Purkinje cell (primary cell): ENCODE measurements around the gene GFRA3. TPM values are rescaled to one million over a fixed set of nuclear protein-coding genes. Genes with fewer than 3 reads are reported as not detected.

ENCODE experiments used
- polyA plus RNA-seq: library from polyadenylated mRNA; unstranded; fragments of >200 nt; fragmentation: Nextera tagmentation; gene quantifications from 2 replicates; pipeline ENCODE4 v1.2.1, GENCODE V29; 2014

GFRA3 gene, protein sequence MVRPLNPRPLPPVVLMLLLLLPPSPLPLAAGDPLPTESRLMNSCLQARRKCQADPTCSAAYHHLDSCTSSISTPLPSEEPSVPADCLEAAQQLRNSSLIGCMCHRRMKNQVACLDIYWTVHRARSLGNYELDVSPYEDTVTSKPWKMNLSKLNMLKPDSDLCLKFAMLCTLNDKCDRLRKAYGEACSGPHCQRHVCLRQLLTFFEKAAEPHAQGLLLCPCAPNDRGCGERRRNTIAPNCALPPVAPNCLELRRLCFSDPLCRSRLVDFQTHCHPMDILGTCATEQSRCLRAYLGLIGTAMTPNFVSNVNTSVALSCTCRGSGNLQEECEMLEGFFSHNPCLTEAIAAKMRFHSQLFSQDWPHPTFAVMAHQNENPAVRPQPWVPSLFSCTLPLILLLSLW
- 2.5 and 6.5 TPM in 2 replicates for polyA plus RNA-seq

GRCh38 chr5:138274189-138274853 lies at the start of gene GFRA3:
Gene GFRA3, minus strand, starts transcription at chr5:138274621. Its CDS starts 197 bp downstream, at chr5:138274424.

GRCh38 chr5:138213161-138214029 lies 61.0 kb downstream of the GFRA3 start, which contains the start of gene CDC23:
Gene CDC23, minus strand, starts transcription at chr5:138213323. Its CDS starts 11 bp downstream, at chr5:138213312.

Other genes starting within 250 kb of the GFRA3 start
- 17.9 and 23.1 TPM in 2 replicates for gene FAM13B, start 241.5 kb downstream of the GFRA3 start, polyA plus RNA-seq
- not detected in 2 replicates for gene WNT8A, start 190.6 kb downstream of the GFRA3 start, polyA plus RNA-seq
- gene NME5, start 135.2 kb downstream of the GFRA3 start, polyA plus RNA-seq: 113 and 125 TPM in 2 replicates
- gene BRD8, start 96.0 kb downstream of the GFRA3 start, polyA plus RNA-seq: 95.1 and 95.2 TPM in 2 replicates
- gene KIF20A, start 95.5 kb downstream of the GFRA3 start, polyA plus RNA-seq: 0.17 TPM in 1 of 2 replicates, not detected in the other
- gene CDC23, start 61.3 kb downstream of the GFRA3 start, polyA plus RNA-seq: 110 and 113 TPM in 2 replicates
- gene CDC25C, start 57.2 kb upstream of the GFRA3 start, polyA plus RNA-seq: not detected in 2 replicates
- gene FAM53C, start 63.6 kb upstream of the GFRA3 start, polyA plus RNA-seq: 2.0 and 6.3 TPM in 2 replicates
- 18.6 and 23.9 TPM in 2 replicates for gene KDM3B, start 78.1 kb upstream of the GFRA3 start, polyA plus RNA-seq
- gene REEP2, start 164.4 kb upstream of the GFRA3 start, polyA plus RNA-seq: 42.0 and 65.2 TPM in 2 replicates
- 0.17 and 19.6 TPM in 2 replicates for gene EGR1, start 190.9 kb upstream of the GFRA3 start, polyA plus RNA-seq